HCT116 (cell line): ENCODE data around the gene CEP20. TPM values are rescaled to one million over a fixed set of nuclear protein-coding genes. Genes with fewer than 3 reads are reported as not detected.

Experiments
- ATAC-seq: fragments of 200-7000 bp; cut with Tn5 transposase; 2 replicates; pipeline ENCODE4 v1.9.1; 2020; ENCODE audit warnings: mild to moderate bottlenecking, moderate library complexity
- BruUV-seq: library from RNA; stranded (reverse); fragments of 400-500 nt; replicated peaks from 2 replicates; lab custom pipeline; 2021; lab: Mats Ljungman, UMichigan
- CTCF ChIA-PET: fragments of 300-600 bp; sonication (Branson Sonifier 250); formaldehyde crosslinking; loops from one replicate; lab custom pipeline; 2021; ENCODE audit warnings: antibody characterized with exemption; lab: Charles Lee
- POLR2A ChIA-PET: fragments of 300-600, 350-600 bp; sonication (Branson Sonifier 250); formaldehyde crosslinking; loops from one replicate; lab custom pipeline; 2021; ENCODE audit warnings: antibody characterized with exemption; lab: Charles Lee
- RAD21 ChIA-PET, 2 experiments: fragments of 300-600 bp; sonication (Branson Sonifier 250); formaldehyde crosslinking; loops; one replicate each; lab custom pipeline; 2023; ENCODE audit warnings: low total read pairs in 2 of 2; ENCODE audit not compliant: uncharacterized antibody in 2 of 2, unreplicated experiment in 2 of 2, low non-redundant PET in 1 of 2; lab: Charles Lee
- DNase-seq: peaks from one replicate; pipeline ENCODE4 v3.0.0-alpha.2; 2010; ENCODE audit warnings: low read depth, low spot score
- H2AFZ ChIP-seq: fragments of 200-600 bp; shearing (Covaris generic), sonication (generic); 2 replicates; pipeline ENCODE4 v1.6.1; 2017; ENCODE audit warnings: low read depth, mixed run types, mixed read lengths, antibody characterized with exemption, low read length; ENCODE audit not compliant: poor library complexity, severe bottlenecking
- H3K27ac ChIP-seq: 2 replicates; pipeline ENCODE4 v1.5.1; 2012; ENCODE audit warnings: low read depth, low read length
- H3K27me3 ChIP-seq: fragments of 200-600 bp; sonication (generic); 2 replicates; pipeline ENCODE4 v1.6.1; 2016; ENCODE audit warnings: mixed run types, low read length, mixed read lengths; ENCODE audit not compliant: insufficient read depth
- H3K36me3 ChIP-seq, 2 experiments: fragments of 200-500 bp in 1 of 2; fragments of 200-600 bp in 1 of 2; sonication (Bioruptor generic) in 1 of 2; sonication (generic) in 1 of 2; 2 replicates each; pipeline versions ENCODE4 v1.5.1 to v1.6.1; 2014 to 2016; ENCODE audit warnings: low read length in 2 of 2, inconsistent platforms in 1 of 2, mixed read lengths in 1 of 2, mixed run types in 1 of 2; ENCODE audit not compliant: insufficient read depth in 2 of 2, control insufficient read depth in 1 of 2
- H3K4me1 ChIP-seq, 2 experiments: fragments of 200-600 bp in 1 of 2; sonication (generic) in 1 of 2; 2 replicates each; pipeline versions ENCODE4 v1.5.1 to v1.6.1; 2012 to 2017; ENCODE audit warnings: low read length in 2 of 2, inconsistent platforms in 1 of 2, mild to moderate bottlenecking in 1 of 2, mixed read lengths in 1 of 2, mixed run types in 1 of 2, moderate library complexity in 1 of 2; ENCODE audit not compliant: insufficient read depth in 2 of 2, control insufficient read depth in 1 of 2
- H3K4me2 ChIP-seq: fragments of 200-600 bp; sonication (generic); 2 replicates; pipeline ENCODE4 v1.6.1; 2017; ENCODE audit warnings: mixed run types, low read length, mixed read lengths
- H3K4me3 ChIP-seq, 2 experiments: fragments of 200-600 bp in 1 of 2; sonication (generic) in 1 of 2; replicated peaks in 1 of 2; 2 replicates each; pipeline ENCODE4 v1.5.1; 2011 to 2016; ENCODE audit warnings: low read length in 2 of 2, control low read depth in 1 of 2, low read depth in 1 of 2, mild to moderate bottlenecking in 1 of 2, mixed read lengths in 1 of 2, mixed run types in 1 of 2
- H3K79me2 ChIP-seq: fragments of 200-600 bp; sonication (generic); 2 replicates; pipeline ENCODE4 v1.6.1; 2017; ENCODE audit warnings: mild to moderate bottlenecking, mixed run types, low read length, moderate library complexity, mixed read lengths; ENCODE audit not compliant: insufficient read depth
- H3K9ac ChIP-seq: fragments of 200-600 bp; sonication (generic); 2 replicates; pipeline ENCODE4 v1.6.1; 2016; ENCODE audit warnings: low read length, mixed read lengths
- H3K9me2 ChIP-seq: fragments of 200-600 bp; sonication (generic), shearing (Covaris generic); 2 replicates; pipeline ENCODE4 v1.6.1; 2017; ENCODE audit warnings: mixed run types, mild to moderate bottlenecking, moderate library complexity; ENCODE audit not compliant: insufficient read depth
- H3K9me3 ChIP-seq, 2 experiments: fragments of 200-500 bp in 1 of 2; fragments of 200-600 bp in 1 of 2; sonication (Bioruptor generic) in 1 of 2; sonication (generic) in 1 of 2; 2 replicates each; pipeline ENCODE4 v1.6.1; 2014 to 2017; ENCODE audit warnings: low read length in 2 of 2, mixed read lengths in 2 of 2, inconsistent platforms in 1 of 2, low read depth in 1 of 2, mild to moderate bottlenecking in 1 of 2, mixed run types in 1 of 2, moderate library complexity in 1 of 2; ENCODE audit not compliant: control insufficient read depth in 1 of 2, insufficient read depth in 1 of 2
- H4K20me1 ChIP-seq: fragments of 200-600 bp; sonication (generic), shearing (Covaris generic); 2 replicates; pipeline ENCODE4 v1.6.1; 2017; ENCODE audit warnings: mixed run types, mild to moderate bottlenecking, moderate library complexity; ENCODE audit not compliant: insufficient read depth
- ELF1 ChIP-seq: IDR thresholded peaks from 2 replicates; pipeline ENCODE4 v1.6.1; 2012; ENCODE audit warnings: low read depth, borderline replicate concordance
- EZH2 ChIP-seq: fragments of 200-600 bp; sonication (generic); IDR thresholded peaks from 2 replicates; pipeline ENCODE4 v1.6.1; 2017; ENCODE audit warnings: antibody characterized with exemption, mixed run types
- EZH2phosphoT487 ChIP-seq: fragments of 200-600 bp; IDR thresholded peaks from 2 replicates; pipeline ENCODE4 v1.6.1; 2018; ENCODE audit warnings: antibody characterized with exemption, borderline replicate concordance
- FOSL1 ChIP-seq: IDR thresholded peaks from 2 replicates; pipeline ENCODE4 v1.6.1; 2012; ENCODE audit warnings: low read depth
- JUND ChIP-seq: IDR thresholded peaks from 2 replicates; pipeline ENCODE4 v1.6.1; 2012
- POLR2A ChIP-seq: IDR thresholded peaks from 2 replicates; pipeline ENCODE4 v1.7.0; 2011; ENCODE audit warnings: borderline replicate concordance; ENCODE audit not compliant: insufficient read depth, insufficient read length; ENCODE audit errors: extremely low read depth
- POLR2AphosphoS5 ChIP-seq: IDR thresholded peaks from 2 replicates; pipeline ENCODE4 v1.6.1; 2011; ENCODE audit warnings: mild to moderate bottlenecking, low read depth, low read length, moderate library complexity
- RAD21 ChIP-seq: IDR thresholded peaks from 2 replicates; pipeline ENCODE4 v1.6.1; 2012; ENCODE audit warnings: low read depth, mild to moderate bottlenecking
- REST ChIP-seq: IDR thresholded peaks from 2 replicates; pipeline ENCODE4 v1.6.1; 2012; ENCODE audit warnings: low read depth
- SIN3A ChIP-seq: IDR thresholded peaks from 2 replicates; pipeline ENCODE4 v1.6.1; 2012; ENCODE audit warnings: low read depth
- SP1 ChIP-seq: IDR thresholded peaks from 2 replicates; pipeline ENCODE4 v1.6.1; 2012; ENCODE audit warnings: low read depth
- TCF7L2 ChIP-seq: IDR thresholded peaks from 2 replicates; pipeline ENCODE4 v1.7.0; 2011; ENCODE audit warnings: borderline replicate concordance, inconsistent platforms; ENCODE audit not compliant: insufficient read depth, insufficient read length; ENCODE audit errors: extremely low read depth
- YY1 ChIP-seq: IDR thresholded peaks from 2 replicates; pipeline ENCODE4 v1.6.1; 2011; ENCODE audit warnings: low read length, low read depth, moderate library complexity, mild to moderate bottlenecking; ENCODE audit not compliant: insufficient replicate concordance; ENCODE audit errors: extremely low read depth
- ZFX ChIP-seq: fragments of 450-650 bp; IDR thresholded peaks from 2 replicates; pipeline ENCODE4 v1.6.1; 2017
- ZNF274 ChIP-seq: fragments of 200-500 bp; sonication (Bioruptor generic); IDR thresholded peaks from 2 replicates; pipeline ENCODE4 v1.6.1; 2014; ENCODE audit warnings: mild to moderate bottlenecking, low read depth, low read length, inconsistent platforms
- intact Hi-C: fragments of 100-400 bp; cut with micrococcal nuclease; formaldehyde crosslinking; loops from 2 replicates; pipeline ENCODE4 v1.10.0; 2022
- total RNA-seq: library from RNA; stranded (reverse); gene quantifications from one replicate; pipeline ENCODE4 v1.2.1, GENCODE V29; 2021; ENCODE audit not compliant: unreplicated experiment
- TF ChIP-seq, protein P1 (sequence below), 3 experiments: fragments of 200-600 bp in 1 of 3; sonication (generic) in 1 of 3; IDR thresholded peaks in 2 of 3; conservative IDR thresholded peaks in 1 of 3; 2 replicates each; pipeline ENCODE4 v1.5.1; 2012 to 2017; ENCODE audit warnings: low read depth in 2 of 3, low read length in 2 of 3, antibody characterized with exemption in 1 of 3, borderline replicate concordance in 1 of 3, control low read depth in 1 of 3, mild to moderate bottlenecking in 1 of 3, mixed read lengths in 1 of 3, mixed run types in 1 of 3, moderate library complexity in 1 of 3; ENCODE audit not compliant: insufficient read depth in 1 of 3
- TF ChIP-seq, protein P2 (sequence below): IDR thresholded peaks from 2 replicates; pipeline ENCODE4 v1.6.1; 2012

Gene CEP20
- total RNA-seq, 1 experiment from 2014 or later = 67.7 TPM

DNA sequence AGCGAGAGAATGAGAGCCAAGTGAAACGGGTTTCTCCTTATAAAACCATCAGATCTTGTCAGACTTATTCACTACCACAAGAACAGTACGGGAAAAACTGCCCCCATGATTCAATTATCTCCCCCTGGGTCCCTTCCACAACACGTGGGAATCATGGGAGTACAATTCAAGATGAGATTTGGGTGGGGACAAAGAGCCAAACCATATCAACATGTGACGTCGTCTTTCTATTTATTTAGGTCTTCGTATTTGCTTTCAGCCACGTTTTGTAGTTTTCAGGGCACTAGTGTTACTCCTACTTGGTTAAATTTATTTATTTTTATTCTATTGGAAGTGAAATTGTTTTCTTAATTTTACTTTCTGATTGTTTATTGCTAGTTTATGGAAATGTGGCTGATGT lies 27.9 kb upstream of the CEP20 start:
- no peak for ATAC-seq
- Histone ChIP-seq H3K9me2 (no peaks in the 10 kb centered on the region), H3K9ac (no peak overlapping the region), H3K4me2 (no peak overlapping the region), H3K27me3 (no peaks in the 10 kb centered on the region), H4K20me1 (no peaks in the 10 kb centered on the region), H3K36me3 (no peaks in the 10 kb centered on the region), H3K9me3 (no peaks in the 10 kb centered on the region; a peak in 1 of 4 replicates), H3K27ac (no peak overlapping the region), H3K79me2 (no peaks in the 10 kb centered on the region), H3K4me1 (peaks cover 12 to 19% of the 10 kb centered on the region in 2 experiments), H3K4me3 (no peak overlapping the region), H2AFZ (no peak overlapping the region)
- POLR2A ChIA-PET = interaction anchor here (1.4 kb wide), 1 partner anchor 13 kb away, joined by 3 read pairs; no protein-coding TSS in a partner anchor
- RAD21 ChIA-PET = no interaction called here
- no peak for TF ChIP-seq YY1
- TF ChIP-seq FOSL1 = no peak
- TF ChIP-seq REST = no peak
- no peak for TF ChIP-seq ZFX
- TF ChIP-seq EZH2 = no peak
- no peak for TF ChIP-seq SP1
- TF ChIP-seq, protein P1, sequence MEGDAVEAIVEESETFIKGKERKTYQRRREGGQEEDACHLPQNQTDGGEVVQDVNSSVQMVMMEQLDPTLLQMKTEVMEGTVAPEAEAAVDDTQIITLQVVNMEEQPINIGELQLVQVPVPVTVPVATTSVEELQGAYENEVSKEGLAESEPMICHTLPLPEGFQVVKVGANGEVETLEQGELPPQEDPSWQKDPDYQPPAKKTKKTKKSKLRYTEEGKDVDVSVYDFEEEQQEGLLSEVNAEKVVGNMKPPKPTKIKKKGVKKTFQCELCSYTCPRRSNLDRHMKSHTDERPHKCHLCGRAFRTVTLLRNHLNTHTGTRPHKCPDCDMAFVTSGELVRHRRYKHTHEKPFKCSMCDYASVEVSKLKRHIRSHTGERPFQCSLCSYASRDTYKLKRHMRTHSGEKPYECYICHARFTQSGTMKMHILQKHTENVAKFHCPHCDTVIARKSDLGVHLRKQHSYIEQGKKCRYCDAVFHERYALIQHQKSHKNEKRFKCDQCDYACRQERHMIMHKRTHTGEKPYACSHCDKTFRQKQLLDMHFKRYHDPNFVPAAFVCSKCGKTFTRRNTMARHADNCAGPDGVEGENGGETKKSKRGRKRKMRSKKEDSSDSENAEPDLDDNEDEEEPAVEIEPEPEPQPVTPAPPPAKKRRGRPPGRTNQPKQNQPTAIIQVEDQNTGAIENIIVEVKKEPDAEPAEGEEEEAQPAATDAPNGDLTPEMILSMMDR (IDR thresholded peaks at IDR 0.05 in 2 of 3, conservative IDR thresholded peaks at IDR 0.05 in 1 of 3; ENCODE audit: borderline replicate concordance in 1 of 3, insufficient read depth in 1 of 3, low read depth in 2 of 3, low read length in 2 of 3) = no peak
- TF ChIP-seq TCF7L2 = no peak
- TF ChIP-seq ELF1 = no peak
- TF ChIP-seq POLR2AphosphoS5 = no peak
- no peak for TF ChIP-seq RAD21
- no peak for TF ChIP-seq ZNF274
- no peak for TF ChIP-seq EZH2phosphoT487
- no peak for TF ChIP-seq SIN3A
- TF ChIP-seq JUND = no peak
- TF ChIP-seq, protein P2, sequence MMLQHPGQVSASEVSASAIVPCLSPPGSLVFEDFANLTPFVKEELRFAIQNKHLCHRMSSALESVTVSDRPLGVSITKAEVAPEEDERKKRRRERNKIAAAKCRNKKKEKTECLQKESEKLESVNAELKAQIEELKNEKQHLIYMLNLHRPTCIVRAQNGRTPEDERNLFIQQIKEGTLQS = no peak
- TF ChIP-seq POLR2A = no peak
- DNase-seq = no peak
- no TSS peak for BruUV-seq
- intact Hi-C loops = no loop called here
- CTCF ChIA-PET = no interaction called here
